IMR-90 (cell line): Measurements from ENCODE around the gene SMIM22. TPM values are rescaled to one million over a fixed set of nuclear protein-coding genes. Genes with fewer than 3 reads are reported as not detected.

ENCODE experiments used
- ATAC-seq: fragments of 200-7000 bp; cut with Tn5 transposase; 2 replicates; pipeline ENCODE4 v1.9.1; 2020; ENCODE audit warnings: low read depth, mild to moderate bottlenecking, moderate library complexity
- BruUV-seq: library from RNA; stranded (reverse); fragments of 400-500 nt; replicated peaks from 2 replicates; lab custom pipeline; 2021; lab: Mats Ljungman, UMichigan
- CTCF ChIA-PET: fragments of 300-600 bp; formaldehyde crosslinking; extraction: SDS; loops from one replicate; lab custom pipeline; 2021; ENCODE audit warnings: antibody characterized with exemption; lab: Yijun Ruan, JAX
- POLR2A ChIA-PET: fragments of 300-600 bp; sonication (Branson Sonifier 250); formaldehyde crosslinking; loops from one replicate; lab custom pipeline; 2022; ENCODE audit warnings: antibody characterized with exemption; ENCODE audit not compliant: unreplicated experiment; lab: Charles Lee
- DNase-seq: peaks from one replicate; pipeline ENCODE4 v3.0.0; 2013
- H2AFZ ChIP-seq: replicated peaks from 2 replicates; pipeline ENCODE3; 2013; ENCODE audit warnings: low read length, mild to moderate bottlenecking; ENCODE audit not compliant: poor library complexity
- H2AK5ac ChIP-seq: 2 replicates; pipeline ENCODE4 v1.6.1; 2013; ENCODE audit warnings: low read depth, low read length, inconsistent platforms
- H2AK9ac ChIP-seq: replicated peaks from 2 replicates; pipeline ENCODE3; 2013; ENCODE audit warnings: mild to moderate bottlenecking, low read depth, low read length, moderate library complexity; ENCODE audit not compliant: poor library complexity
- H2BK120ac ChIP-seq: 2 replicates; pipeline ENCODE4 v1.6.1; 2013; ENCODE audit warnings: low read depth, low read length, inconsistent platforms
- H2BK15ac ChIP-seq: 3 replicates; pipeline ENCODE4 v1.6.1; 2013; ENCODE audit warnings: low read depth, low read length, inconsistent platforms
- H2BK20ac ChIP-seq: 2 replicates; pipeline ENCODE4 v1.6.1; 2013; ENCODE audit warnings: low read depth, mild to moderate bottlenecking, inconsistent platforms, low read length, moderate library complexity
- H2BK5ac ChIP-seq: 2 replicates; pipeline ENCODE4 v1.6.1; 2013; ENCODE audit warnings: mild to moderate bottlenecking, low read depth, low read length, inconsistent platforms; ENCODE audit not compliant: poor library complexity, severe bottlenecking
- H3K14ac ChIP-seq: replicated peaks from 2 replicates; pipeline ENCODE4 v1.6.1; 2013; ENCODE audit warnings: low read depth, low read length, inconsistent platforms
- H3K18ac ChIP-seq: 2 replicates; pipeline ENCODE4 v1.6.1; 2013; ENCODE audit warnings: low read depth, low read length, control low read depth
- H3K23ac ChIP-seq: 2 replicates; pipeline ENCODE4 v1.6.1; 2013; ENCODE audit warnings: low read depth, low read length, inconsistent platforms
- H3K27ac ChIP-seq: 2 replicates; pipeline ENCODE4 v1.5.1; 2013; ENCODE audit warnings: mild to moderate bottlenecking, control low read depth, low read length; ENCODE audit not compliant: insufficient read depth
- H3K27me3 ChIP-seq: 2 replicates; pipeline ENCODE4 v1.6.1; 2013; ENCODE audit warnings: low read length; ENCODE audit not compliant: control insufficient read depth, insufficient read depth
- H3K36me3 ChIP-seq: 2 replicates; pipeline ENCODE4 v1.6.1; 2013; ENCODE audit warnings: low read length, mixed read lengths; ENCODE audit not compliant: control insufficient read depth, insufficient read depth
- H3K4ac ChIP-seq: 2 replicates; pipeline ENCODE4 v1.6.1; 2013; ENCODE audit warnings: low read depth, low read length, inconsistent platforms
- H3K4me1 ChIP-seq: 2 replicates; pipeline ENCODE4 v1.6.1; 2013; ENCODE audit warnings: low read length, mixed read lengths; ENCODE audit not compliant: control insufficient read depth, insufficient read depth
- H3K4me2 ChIP-seq: 2 replicates; pipeline ENCODE4 v1.6.1; 2013; ENCODE audit warnings: low read depth, mild to moderate bottlenecking, control low read depth, low read length, moderate library complexity
- H3K4me3 ChIP-seq: 2 replicates; pipeline ENCODE4 v1.5.1; 2013; ENCODE audit warnings: low read depth, mild to moderate bottlenecking, control low read depth, low read length, moderate library complexity; ENCODE audit not compliant: insufficient read depth
- H3K56ac ChIP-seq: 2 replicates; pipeline ENCODE4 v1.6.1; 2013; ENCODE audit warnings: low read length, inconsistent platforms; ENCODE audit not compliant: insufficient read depth; ENCODE audit errors: extremely low read depth
- H3K79me1 ChIP-seq, 2 experiments: 2 replicates each; pipeline ENCODE4 v1.6.1; 2013; ENCODE audit warnings: low read length in 2 of 2, inconsistent platforms in 1 of 2, low read depth in 1 of 2
- H3K9ac ChIP-seq: 2 replicates; pipeline ENCODE4 v1.6.1; 2013; ENCODE audit warnings: low read depth, low read length, control low read depth
- H3K9me1 ChIP-seq: 2 replicates; pipeline ENCODE4 v1.6.1; 2013; ENCODE audit warnings: low read length, inconsistent platforms; ENCODE audit not compliant: insufficient read depth
- H3K9me3 ChIP-seq: 2 replicates; pipeline ENCODE4 v1.6.1; 2013; ENCODE audit warnings: low read length; ENCODE audit not compliant: control insufficient read depth, insufficient read depth
- H4K20me1 ChIP-seq: 2 replicates; pipeline ENCODE4 v1.6.1; 2013; ENCODE audit warnings: low read length, inconsistent platforms; ENCODE audit not compliant: insufficient read depth
- H4K5ac ChIP-seq: 2 replicates; pipeline ENCODE4 v1.6.1; 2013; ENCODE audit warnings: mild to moderate bottlenecking, low read depth, low read length, control low read depth
- H4K8ac ChIP-seq, 2 experiments: 2 replicates each; pipeline ENCODE4 v1.6.1; 2013; ENCODE audit warnings: low read depth in 2 of 2, low read length in 2 of 2, control low read depth in 1 of 2, inconsistent platforms in 1 of 2
- H4K91ac ChIP-seq: 2 replicates; pipeline ENCODE4 v1.6.1; 2013; ENCODE audit warnings: low read depth, low read length, inconsistent platforms; ENCODE audit not compliant: insufficient read depth
- BHLHE40 ChIP-seq: fragments of 150-350 bp; IDR thresholded peaks from 2 replicates; pipeline ENCODE4 v1.6.1; 2016; ENCODE audit warnings: mild to moderate bottlenecking, low read depth, low read length
- CEBPB ChIP-seq: IDR thresholded peaks from 2 replicates; pipeline ENCODE4 v1.6.1; 2012; ENCODE audit warnings: low read depth, low read length, improper control_type of control experiment
- CHD1 ChIP-seq: IDR thresholded peaks from 2 replicates; pipeline ENCODE4 v1.6.1; 2012; ENCODE audit warnings: low read depth, low read length, improper control_type of control experiment
- ELK1 ChIP-seq: fragments of 150-350 bp; IDR thresholded peaks from 2 replicates; pipeline ENCODE4 v1.6.1; 2016; ENCODE audit warnings: low read depth, mild to moderate bottlenecking, low read length, moderate library complexity, borderline replicate concordance
- FOS ChIP-seq: fragments of 150-350 bp; IDR thresholded peaks from 2 replicates; pipeline ENCODE4 v1.6.1; 2016; ENCODE audit warnings: low read depth, low read length
- MAFK ChIP-seq: IDR thresholded peaks from 2 replicates; pipeline ENCODE4 v1.6.1; 2012; ENCODE audit warnings: low read depth, low read length, improper control_type of control experiment
- MAZ ChIP-seq: IDR thresholded peaks from 2 replicates; pipeline ENCODE4 v1.6.1; 2012; ENCODE audit warnings: low read depth, mild to moderate bottlenecking, low read length, improper control_type of control experiment, moderate library complexity, borderline replicate concordance
- MXI1 ChIP-seq: IDR thresholded peaks from 2 replicates; pipeline ENCODE4 v1.6.1; 2012; ENCODE audit warnings: low read depth, mild to moderate bottlenecking, low read length, moderate library complexity, borderline replicate concordance
- NFE2L2 ChIP-seq: fragments of 150-350 bp; IDR thresholded peaks from 2 replicates; pipeline ENCODE4 v1.6.1; 2016; ENCODE audit warnings: low read depth, mild to moderate bottlenecking, low read length
- POLR2A ChIP-seq: IDR thresholded peaks from 2 replicates; pipeline ENCODE4 v1.6.1; 2012; ENCODE audit warnings: mild to moderate bottlenecking, low read depth, low read length
- RAD21 ChIP-seq: IDR thresholded peaks from 2 replicates; pipeline ENCODE4 v1.6.1; 2012; ENCODE audit warnings: low read length, improper control_type of control experiment
- RCOR1 ChIP-seq: IDR thresholded peaks from 2 replicates; pipeline ENCODE4 v1.6.1; 2012; ENCODE audit warnings: mild to moderate bottlenecking, low read length, improper control_type of control experiment; ENCODE audit not compliant: insufficient replicate concordance
- RFX5 ChIP-seq: IDR thresholded peaks from 2 replicates; pipeline ENCODE4 v1.8.0; 2012; ENCODE audit warnings: low read depth, mild to moderate bottlenecking, low read length, moderate library complexity
- SMC3 ChIP-seq: fragments of 150-350 bp; IDR thresholded peaks from 2 replicates; pipeline ENCODE4 v1.6.1; 2016; ENCODE audit warnings: low read depth, mild to moderate bottlenecking, antibody characterized with exemption, low read length, moderate library complexity
- USF2 ChIP-seq: fragments of 150-350 bp; IDR thresholded peaks from 2 replicates; pipeline ENCODE4 v1.6.1; 2017; ENCODE audit warnings: mild to moderate bottlenecking, antibody characterized with exemption, low read length, low read depth
- WGBS, 2 experiments: methylation state at CpG; one replicate each; pipeline versions ENCODE4 v1.1.5 to v1.1.7; 2013; ENCODE audit warnings: missing lambda C conversion rate in 2 of 2; ENCODE audit not compliant: insufficient read length in 1 of 2; ENCODE audit errors: extremely low coverage in 2 of 2; 5-methylcytosine and 5-hydroxymethylcytosine counted together
- dilution Hi-C: fragments of 300-500 bp; cut with HindIII; formaldehyde crosslinking; loops from one replicate; pipeline ENCODE4 v1.14.3; 2018; ENCODE audit warnings: low sequenced_read_pairs; ENCODE audit not compliant: unreplicated experiment
- in situ Hi-C: fragments of 300-500 bp; cut with MboI; formaldehyde crosslinking; loops from 3 replicates; pipeline ENCODE4 v1.14.3; 2019; ENCODE audit warnings: low sequenced_read_pairs, inconsistent platforms, mixed read lengths
- intact Hi-C: fragments of 100-400 bp; cut with micrococcal nuclease; formaldehyde crosslinking; loops from 2 replicates; pipeline ENCODE4 v1.10.0; 2022
- polyA plus RNA-seq, 3 experiments: library from polyadenylated mRNA; depleted of rRNA; stranded (reverse); fragments of >200 nt; gene quantifications; 2 replicates each; pipeline ENCODE4 v1.2.3, GENCODE V29; 2012; ENCODE audit warnings: low replicate concordance in 1 of 3
- total RNA-seq: library from RNA; depleted of rRNA; stranded (reverse); fragments of >200 nt; gene quantifications from 2 replicates; pipeline ENCODE4 v1.2.3, GENCODE V29; 2012
- TF ChIP-seq, protein P1 (sequence below): conservative IDR thresholded peaks from 2 replicates; pipeline ENCODE4 v1.5.1; 2012; ENCODE audit warnings: mild to moderate bottlenecking, low read depth, low read length, improper control_type of control experiment

SMIM22 gene
- total and polyA plus RNA-seq, 2 of the 4 experiments (the other 2 are of a cell fraction): not detected

- H3K14ac ChIP-seq: no peak overlapping the region
- no peak overlapping the region for H3K18ac ChIP-seq
- H3K4me3 ChIP-seq: no peak overlapping the region
- 89% methylated on average over 3 of the region's 5 CpGs; no CpG with 5 or more reads in 1 of the 2 experiments for WGBS, 2 experiments
- ChIA-PET CTCF (no interaction called here), POLR2A (no interaction called here)
- intact Hi-C loops (no loop called here), in situ Hi-C loops (no loop called here), dilution Hi-C loops (no loop called here)
- H2BK15ac ChIP-seq: no peak overlapping the region
- no peak for ATAC-seq
- no peaks in the 10 kb centered on the region for H3K79me1 ChIP-seq
- no peak overlapping the region for H4K91ac ChIP-seq
- no peak for DNase-seq
- 0 out of 2 replicates have a peak, but pooled peaks cover 2% of the 10 kb centered on the region for H3K27me3 ChIP-seq
- H3K9ac ChIP-seq: no peak overlapping the region
- H2AK5ac ChIP-seq: no peak overlapping the region
- H3K4me2 ChIP-seq: no peak overlapping the region
- H2AFZ ChIP-seq: no peak overlapping the region
- H2BK5ac ChIP-seq: no peak overlapping the region
- BruUV-seq: no TSS peak
- no peak for TF ChIP-seq CHD1
- no peak for TF ChIP-seq CEBPB
- TF ChIP-seq MAZ: no peak
- TF ChIP-seq MXI1: no peak
- no peak for TF ChIP-seq RCOR1
- TF ChIP-seq ELK1: no peak
- TF ChIP-seq USF2: no peak
- TF ChIP-seq SMC3: no peak
- TF ChIP-seq MAFK: no peak
- no peak for TF ChIP-seq BHLHE40
- TF ChIP-seq, protein P1, sequence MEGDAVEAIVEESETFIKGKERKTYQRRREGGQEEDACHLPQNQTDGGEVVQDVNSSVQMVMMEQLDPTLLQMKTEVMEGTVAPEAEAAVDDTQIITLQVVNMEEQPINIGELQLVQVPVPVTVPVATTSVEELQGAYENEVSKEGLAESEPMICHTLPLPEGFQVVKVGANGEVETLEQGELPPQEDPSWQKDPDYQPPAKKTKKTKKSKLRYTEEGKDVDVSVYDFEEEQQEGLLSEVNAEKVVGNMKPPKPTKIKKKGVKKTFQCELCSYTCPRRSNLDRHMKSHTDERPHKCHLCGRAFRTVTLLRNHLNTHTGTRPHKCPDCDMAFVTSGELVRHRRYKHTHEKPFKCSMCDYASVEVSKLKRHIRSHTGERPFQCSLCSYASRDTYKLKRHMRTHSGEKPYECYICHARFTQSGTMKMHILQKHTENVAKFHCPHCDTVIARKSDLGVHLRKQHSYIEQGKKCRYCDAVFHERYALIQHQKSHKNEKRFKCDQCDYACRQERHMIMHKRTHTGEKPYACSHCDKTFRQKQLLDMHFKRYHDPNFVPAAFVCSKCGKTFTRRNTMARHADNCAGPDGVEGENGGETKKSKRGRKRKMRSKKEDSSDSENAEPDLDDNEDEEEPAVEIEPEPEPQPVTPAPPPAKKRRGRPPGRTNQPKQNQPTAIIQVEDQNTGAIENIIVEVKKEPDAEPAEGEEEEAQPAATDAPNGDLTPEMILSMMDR: no peak
- TF ChIP-seq FOS: no peak
- no peak for TF ChIP-seq POLR2A
- no peak for TF ChIP-seq NFE2L2
- no peak for TF ChIP-seq RAD21
- TF ChIP-seq RFX5: no peak
- no peaks in the 10 kb centered on the region for H3K9me3 ChIP-seq
- H3K4me1 ChIP-seq: no peaks in the 10 kb centered on the region
- H3K23ac ChIP-seq: no peak overlapping the region
- no peaks in the 10 kb centered on the region for H4K20me1 ChIP-seq
- H2BK120ac ChIP-seq: no peak overlapping the region
- H2BK20ac ChIP-seq: no peak overlapping the region
- H4K8ac ChIP-seq: no peak overlapping the region
- H3K36me3 ChIP-seq: no peaks in the 10 kb centered on the region
- no peak overlapping the region for H3K27ac ChIP-seq
- no peaks in the 10 kb centered on the region for H3K9me1 ChIP-seq
- no peak overlapping the region for H4K5ac ChIP-seq
- H3K56ac ChIP-seq: no peak overlapping the region
- no peak overlapping the region for H2AK9ac ChIP-seq
- H3K4ac ChIP-seq: no peak overlapping the region
Observed at GRCh38 chr16:4778050-4778392, 17.1 kb upstream of the SMIM22 start.
